ENCODE measurements around the gene ACP1.

GRCh38 chr2:279956-280649, 15.4 kb downstream of the ACP1 start:
- no peak for TF ChIP-seq EZH2 (IDR thresholded peaks at IDR 0.05)
- no peak for TF ChIP-seq CTCF (IDR thresholded peaks at IDR 0.05)
